IMR-90 (cell line): ENCODE results near the gene ITSN1.

Experiments used
- BHLHE40 ChIP-seq: fragments of 150-350 bp; IDR thresholded peaks from 2 replicates; pipeline ENCODE4 v1.6.1; 2016; ENCODE audit warnings: mild to moderate bottlenecking, low read depth, low read length
- CTCF ChIP-seq: conservative IDR thresholded peaks from 2 replicates; pipeline ENCODE4 v1.5.1; 2012; ENCODE audit warnings: mild to moderate bottlenecking, low read depth, low read length, improper control_type of control experiment
- POLR2A ChIP-seq: IDR thresholded peaks from 2 replicates; pipeline ENCODE4 v1.6.1; 2012; ENCODE audit warnings: mild to moderate bottlenecking, low read depth, low read length
- RAD21 ChIP-seq: IDR thresholded peaks from 2 replicates; pipeline ENCODE4 v1.6.1; 2012; ENCODE audit warnings: low read length, improper control_type of control experiment
- SMC3 ChIP-seq: fragments of 150-350 bp; IDR thresholded peaks from 2 replicates; pipeline ENCODE4 v1.6.1; 2016; ENCODE audit warnings: low read depth, mild to moderate bottlenecking, antibody characterized with exemption, low read length, moderate library complexity

- TF ChIP-seq POLR2A: no peak
- TF ChIP-seq RAD21: no peak
- TF ChIP-seq CTCF: no peak
- no peak for TF ChIP-seq BHLHE40
- no peak for TF ChIP-seq SMC3
Measured at GRCh38 chr21:33598051-33598450, 44.2 kb upstream of the ITSN1 start.
